NT2/D1 (cell line): ENCODE results near the gene TMEM259.

Experiments used
- DNase-seq: peaks from one replicate; pipeline ENCODE4 v3.0.0-alpha.2; 2011; ENCODE audit warnings: low read depth, low spot score
- H3K27me3 ChIP-seq: 2 replicates; pipeline ENCODE4 v1.6.0; 2011; ENCODE audit warnings: mild to moderate bottlenecking; ENCODE audit not compliant: insufficient read length, insufficient read depth
- H3K36me3 ChIP-seq: 2 replicates; pipeline ENCODE4 v1.6.1; 2011; ENCODE audit warnings: mild to moderate bottlenecking, low read length, mixed read lengths; ENCODE audit not compliant: insufficient read depth, insufficient read length
- H3K4me1 ChIP-seq: 2 replicates; pipeline ENCODE4 v1.5.1; 2011; ENCODE audit not compliant: insufficient read depth, insufficient read length
- H3K4me3 ChIP-seq: 2 replicates; pipeline ENCODE4 v1.5.1; 2011; ENCODE audit warnings: low read depth; ENCODE audit not compliant: insufficient read length
- H3K9ac ChIP-seq: 2 replicates; pipeline ENCODE4 v1.6.0; 2011; ENCODE audit warnings: low read depth; ENCODE audit not compliant: insufficient read length
- H3K9me3 ChIP-seq: 2 replicates; pipeline ENCODE4 v1.5.1; 2011; ENCODE audit warnings: mild to moderate bottlenecking, low read length; ENCODE audit not compliant: insufficient read depth
- SUZ12 ChIP-seq: IDR thresholded peaks from 2 replicates; pipeline ENCODE4 v1.6.1; 2011; ENCODE audit not compliant: insufficient read length, insufficient read depth; ENCODE audit errors: extremely low read depth
- YY1 ChIP-seq: IDR thresholded peaks from 2 replicates; pipeline ENCODE4 v1.6.1; 2011; ENCODE audit not compliant: insufficient read length, insufficient read depth
- ZNF274 ChIP-seq: IDR thresholded peaks from 2 replicates; pipeline ENCODE4 v1.6.1; 2011; ENCODE audit warnings: mild to moderate bottlenecking, low read depth, low read length

Gene TMEM259

DNA sequence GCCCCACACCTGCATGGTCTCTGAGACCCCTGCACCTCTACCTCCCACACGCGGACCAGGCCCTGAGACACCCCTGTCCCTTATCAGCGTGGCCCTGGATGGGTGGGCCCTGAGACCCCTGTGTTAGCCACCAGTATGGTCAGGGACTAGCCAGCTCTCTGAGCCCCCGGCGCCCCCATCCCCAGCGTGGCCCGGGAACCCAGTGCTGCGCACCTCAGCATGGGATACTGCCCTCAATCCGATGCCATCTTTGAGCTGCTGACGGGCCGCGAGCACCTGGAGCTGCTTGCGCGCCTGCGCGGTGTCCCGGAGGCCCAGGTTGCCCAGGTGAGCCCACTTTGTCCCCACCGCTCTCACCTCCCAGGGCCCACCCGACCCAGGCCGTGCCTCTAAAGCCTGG is 41.1 kb upstream of the TMEM259 start:
- H3K9me3 ChIP-seq, result peaks cover 31% of the 10 kb centered on the region
- H3K36me3 ChIP-seq, result peaks cover 5% of the 10 kb centered on the region
- peaks cover 11% of the 10 kb centered on the region for H3K27me3 ChIP-seq
- H3K9ac ChIP-seq, result no peak overlapping the region
- H3K4me3 ChIP-seq, result no peak overlapping the region
- H3K4me1 ChIP-seq, result peaks cover 11% of the 10 kb centered on the region
- no peak for TF ChIP-seq SUZ12
- no peak for DNase-seq

DNA sequence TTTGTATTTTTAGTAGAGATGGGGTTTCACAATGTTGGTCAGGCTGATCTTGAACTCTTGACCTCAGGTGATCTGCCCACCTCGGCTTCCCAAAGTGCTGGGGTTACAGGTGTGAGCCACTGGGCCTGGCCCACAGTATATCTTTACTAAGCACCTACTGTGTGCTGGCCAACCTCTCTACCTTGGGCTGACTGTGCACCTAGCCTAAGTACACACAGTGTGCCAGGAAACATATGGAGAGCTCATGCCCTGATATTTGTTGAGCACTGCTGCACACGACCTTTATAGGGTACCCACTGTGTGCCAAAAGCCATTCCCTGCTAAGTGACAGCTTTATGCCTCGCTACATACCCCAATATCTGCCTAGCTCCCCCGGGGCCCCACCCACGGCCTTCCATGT is 39.8 kb upstream of the TMEM259 start:
- DNase-seq, result no peak
- Histone ChIP-seq H3K4me1 (peaks cover 3% of the 10 kb centered on the region), H3K4me3 (no peak overlapping the region), H3K9ac (no peak overlapping the region), H3K9me3 (peaks cover 44% of the 10 kb centered on the region), H3K27me3 (peaks cover 5% of the 10 kb centered on the region), H3K36me3 (peaks cover 5% of the 10 kb centered on the region)
- TF ChIP-seq YY1, result no peak
- TF ChIP-seq ZNF274, result no peak

DNA sequence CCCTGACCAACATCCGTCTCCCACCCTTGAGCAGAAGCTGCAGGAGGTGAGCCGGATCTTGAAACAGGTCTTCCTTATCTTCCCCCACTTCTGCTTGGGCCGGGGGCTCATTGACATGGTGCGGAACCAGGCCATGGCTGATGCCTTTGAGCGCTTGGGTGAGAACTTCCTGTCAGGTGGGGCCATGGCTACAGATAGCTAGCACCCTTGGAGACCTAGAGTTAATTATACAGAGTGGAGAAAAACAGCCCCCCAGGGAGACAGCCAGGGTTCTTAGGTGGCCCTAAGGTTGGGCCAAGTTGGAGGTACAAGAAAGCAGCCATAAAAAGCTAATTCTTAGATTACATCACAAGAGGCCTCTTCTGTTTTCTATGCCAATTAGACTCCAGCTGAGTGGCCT is 37.2 kb upstream of the TMEM259 start:
- TF ChIP-seq ZNF274, result no peak
- no peak for TF ChIP-seq YY1
- no peak for TF ChIP-seq SUZ12
- no peak for DNase-seq
- peaks cover 18% of the 10 kb centered on the region for H3K36me3 ChIP-seq
- peaks cover 60% of the 10 kb centered on the region for H3K9me3 ChIP-seq
- H3K4me1 ChIP-seq, result no peaks in the 10 kb centered on the region
- no peaks in the 10 kb centered on the region for H3K27me3 ChIP-seq
- no peak overlapping the region for H3K4me3 ChIP-seq
- no peak overlapping the region for H3K9ac ChIP-seq

DNA sequence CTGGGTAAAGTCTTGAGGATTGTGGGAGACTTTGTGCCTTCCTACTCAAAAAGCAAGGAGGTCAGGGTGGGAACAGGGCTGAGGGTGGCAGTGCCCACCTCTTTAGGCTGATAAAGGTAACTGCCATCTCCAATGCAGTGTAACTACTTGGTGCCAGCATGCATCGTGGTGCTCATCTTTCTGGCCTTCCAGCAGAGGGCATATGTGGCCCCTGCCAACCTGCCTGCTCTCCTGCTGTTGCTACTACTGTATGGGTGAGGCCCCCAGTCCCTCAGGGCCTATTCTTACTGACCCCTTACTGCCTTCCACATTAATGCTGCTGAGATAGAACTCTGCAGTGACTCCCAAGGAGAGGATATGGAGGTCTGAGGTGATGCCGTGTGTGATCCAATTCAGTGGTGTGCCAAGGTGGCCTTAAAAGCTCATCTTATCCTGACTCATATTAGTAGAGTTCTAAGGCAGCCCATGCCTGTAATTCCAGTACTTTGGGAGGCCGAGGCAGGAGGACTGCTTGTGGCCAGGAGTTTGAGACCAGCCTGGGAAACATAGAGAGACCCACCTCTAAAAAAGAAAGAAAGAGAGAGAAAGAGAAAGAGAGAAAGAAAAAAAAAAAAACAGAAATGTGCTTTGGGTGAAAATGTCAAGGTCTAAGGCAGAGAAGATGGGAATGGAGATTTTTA is 36.4 kb upstream of the TMEM259 start:
- Histone ChIP-seq H3K36me3 (peaks cover 18% of the 10 kb centered on the region), H3K9ac (no peak overlapping the region), H3K9me3 (peaks cover 55% of the 10 kb centered on the region), H3K27me3 (no peaks in the 10 kb centered on the region), H3K4me1 (peaks cover 2% of the 10 kb centered on the region), H3K4me3 (no peak overlapping the region)
- TF ChIP-seq YY1 (no peak), SUZ12 (no peak), ZNF274 (no peak)
- DNase-seq, result no peak

DNA sequence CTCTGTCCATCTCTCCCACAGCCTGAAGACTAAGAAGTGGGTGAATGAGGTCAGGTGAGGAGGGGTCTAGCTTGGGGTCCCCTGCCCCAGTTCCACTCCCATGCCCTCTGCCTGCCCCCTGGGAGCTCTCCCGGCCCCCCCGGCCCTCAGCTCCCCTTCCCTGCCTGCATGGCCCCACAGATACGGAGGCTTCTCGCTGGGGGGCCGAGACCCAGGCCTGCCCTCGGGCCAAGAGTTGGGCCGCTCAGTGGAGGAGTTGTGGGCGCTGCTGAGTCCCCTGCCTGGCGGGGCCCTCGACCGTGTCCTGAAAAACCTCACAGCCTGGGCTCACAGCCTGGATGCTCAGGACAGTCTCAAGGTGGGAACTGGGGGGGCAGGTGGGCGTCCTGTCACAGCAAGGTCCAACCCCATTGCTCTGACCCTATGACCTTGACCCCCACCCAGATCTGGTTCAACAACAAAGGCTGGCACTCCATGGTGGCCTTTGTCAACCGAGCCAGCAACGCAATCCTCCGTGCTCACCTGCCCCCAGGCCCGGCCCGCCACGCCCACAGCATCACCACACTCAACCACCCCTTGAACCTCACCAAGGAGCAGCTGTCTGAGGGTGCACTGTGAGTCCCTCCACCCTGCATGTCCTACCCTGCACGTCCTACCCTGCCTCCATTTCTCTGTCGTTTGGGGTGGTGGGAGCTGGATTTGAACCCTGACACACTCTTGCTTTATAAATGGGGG is 35.1 kb upstream of the TMEM259 start:
- Histone ChIP-seq H3K27me3 (no peaks in the 10 kb centered on the region), H3K9ac (no peak overlapping the region), H3K4me3 (no peak overlapping the region), H3K9me3 (peaks cover 55% of the 10 kb centered on the region), H3K4me1 (peaks cover 2% of the 10 kb centered on the region), H3K36me3 (peaks cover 18% of the 10 kb centered on the region)
- DNase-seq, result no peak
- no peak for TF ChIP-seq SUZ12
- TF ChIP-seq YY1, result no peak
- no peak for TF ChIP-seq ZNF274

DNA sequence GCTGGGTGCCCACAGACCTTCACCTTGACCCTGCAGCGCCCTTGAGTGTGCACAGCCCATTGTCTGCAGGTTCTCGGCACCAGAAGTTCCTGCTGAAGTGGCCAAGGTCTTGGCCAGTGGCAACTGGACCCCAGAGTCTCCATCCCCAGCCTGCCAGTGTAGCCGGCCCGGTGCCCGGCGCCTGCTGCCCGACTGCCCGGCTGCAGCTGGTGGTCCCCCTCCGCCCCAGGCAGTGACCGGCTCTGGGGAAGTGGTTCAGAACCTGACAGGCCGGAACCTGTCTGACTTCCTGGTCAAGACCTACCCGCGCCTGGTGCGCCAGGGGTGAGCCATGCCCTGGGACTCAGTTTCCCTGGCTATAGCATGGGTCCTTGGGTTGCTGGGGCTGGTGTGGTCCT is 34.1 kb upstream of the TMEM259 start:
- Histone ChIP-seq H3K9me3 (peaks cover 55% of the 10 kb centered on the region), H3K36me3 (peaks cover 18% of the 10 kb centered on the region), H3K27me3 (no peaks in the 10 kb centered on the region), H3K9ac (no peak overlapping the region), H3K4me1 (peaks cover 2% of the 10 kb centered on the region), H3K4me3 (no peak overlapping the region)
- DNase-seq, result no peak
- no peak for TF ChIP-seq YY1
- no peak for TF ChIP-seq SUZ12
- no peak for TF ChIP-seq ZNF274

DNA sequence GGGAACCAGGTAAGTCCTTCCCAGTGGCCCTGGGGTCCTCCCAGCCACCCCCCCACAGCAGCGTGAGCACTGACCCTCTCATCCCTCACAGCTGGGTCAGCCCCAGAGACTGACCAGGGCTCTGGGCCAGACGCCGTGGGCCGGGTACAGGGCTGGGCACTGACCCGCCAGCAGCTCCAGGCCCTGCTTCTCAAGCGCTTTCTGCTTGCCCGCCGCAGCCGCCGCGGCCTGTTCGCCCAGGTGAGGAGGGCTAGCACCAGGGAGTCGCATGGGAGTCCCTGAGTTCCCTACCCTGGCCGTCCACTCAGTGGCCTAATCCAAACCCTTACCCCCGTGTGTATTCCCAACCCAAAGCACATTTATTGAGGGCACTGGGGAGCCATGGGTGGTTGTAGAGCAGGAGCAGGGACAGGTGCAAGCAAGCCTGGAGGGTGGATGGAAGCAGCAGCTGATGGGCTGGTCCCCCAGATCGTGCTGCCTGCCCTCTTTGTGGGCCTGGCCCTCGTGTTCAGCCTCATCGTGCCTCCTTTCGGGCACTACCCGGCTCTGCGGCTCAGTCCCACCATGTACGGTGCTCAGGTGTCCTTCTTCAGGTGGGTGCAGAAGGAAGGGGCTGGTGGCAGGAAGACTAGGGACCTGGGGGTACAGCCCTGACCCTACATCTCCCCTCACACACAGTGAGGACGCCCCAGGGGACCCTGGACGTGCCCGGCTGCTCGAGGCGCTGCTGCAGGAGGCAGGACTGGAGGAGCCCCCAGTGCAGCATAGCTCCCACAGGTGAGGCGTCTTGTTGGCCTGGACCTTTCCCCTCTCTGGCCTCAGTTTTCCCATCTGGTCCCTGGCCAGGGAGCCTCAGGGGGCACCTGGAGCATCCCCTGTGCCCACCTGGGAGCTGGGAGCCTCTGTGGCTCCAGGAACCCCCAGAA is 33.4 kb upstream of the TMEM259 start:
- H3K36me3 ChIP-seq, result peaks cover 18% of the 10 kb centered on the region
- no peak for DNase-seq
- H3K9ac ChIP-seq, result no peak overlapping the region
- H3K4me1 ChIP-seq, result peaks cover 2% of the 10 kb centered on the region
- no peaks in the 10 kb centered on the region for H3K27me3 ChIP-seq
- no peak for TF ChIP-seq ZNF274
- no peak for TF ChIP-seq SUZ12
- no peak for TF ChIP-seq YY1
- no peak overlapping the region for H3K4me3 ChIP-seq
- peaks cover 50% of the 10 kb centered on the region for H3K9me3 ChIP-seq
